ENCODE data around the gene CACNB4. TPM values are rescaled to one million over a fixed set of nuclear protein-coding genes. Genes with fewer than 3 reads are reported as not detected.

CACNB4 gene
- total and polyA plus RNA-seq, 9 of the 15 experiments (the other 6 are each of a cell fraction or from before 2014, with no cell fraction given), result 0.01 to 0.20 (median 0.04) TPM; not detected in 1

DNA sequence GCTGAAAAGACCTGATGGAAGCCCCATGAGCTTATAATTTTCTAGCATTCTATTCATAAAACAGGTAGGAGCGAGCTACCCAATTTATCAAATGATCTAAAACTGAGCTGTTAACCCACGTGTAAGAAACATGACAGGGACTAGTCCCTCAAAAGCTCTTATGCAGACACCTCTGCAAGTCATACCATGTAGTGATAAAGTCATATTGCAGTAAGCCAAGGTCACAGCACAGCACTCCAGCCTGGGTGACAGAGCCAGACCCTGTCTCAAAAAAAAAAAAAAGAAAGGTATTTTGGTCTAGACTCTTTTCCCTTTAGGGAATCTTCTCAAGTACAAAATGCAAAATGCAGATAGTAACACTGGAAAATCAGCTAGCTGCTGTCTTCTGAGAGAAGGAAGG, 211.7 kb downstream of the CACNB4 start (continued):
- TF ChIP-seq KDM4B (IDR thresholded peaks at IDR 0.05; ENCODE audit: borderline replicate concordance in 2 of 2, low read depth in 1 of 2), result no peak

DNA sequence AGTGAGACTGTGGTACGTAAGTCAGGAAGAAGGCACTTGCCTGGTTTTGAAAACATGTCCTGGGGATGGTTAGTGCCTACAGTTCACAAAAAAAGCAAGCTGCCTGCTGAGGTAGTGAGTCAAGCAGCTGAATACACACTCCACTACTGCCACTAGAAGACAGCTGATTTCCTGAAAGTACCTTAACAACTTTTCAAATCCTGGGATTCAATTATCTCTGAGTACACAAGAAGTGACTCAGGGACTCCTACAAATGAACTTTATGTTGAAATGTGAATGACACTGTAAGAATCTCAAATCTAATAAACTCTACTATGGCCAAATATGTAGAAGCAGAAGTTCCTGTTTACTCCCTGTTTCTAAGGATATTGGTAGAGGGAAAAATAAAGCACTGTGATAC, 212.6 kb downstream of the CACNB4 start:
- WGBS (ENCODE audit: insufficient coverage, low coverage, missing lambda C conversion rate), result 35% methylated on average over 1 of the region's 1 CpG
- Histone ChIP-seq H3K9me3 (replicated peaks; ENCODE audit: control insufficient read depth, insufficient read depth, low read depth, low read length) (no peaks in the 10 kb centered on the region), H3K36me3 (ENCODE audit: control insufficient read depth, insufficient read depth, low read length) (no peaks in the 10 kb centered on the region), H3K27me3 (ENCODE audit: control insufficient read depth in 2 of 2, insufficient read depth in 2 of 2, low read length in 2 of 2) (peaks cover 10% of the 10 kb centered on the region in 2 experiments; a peak in 4 of 5 replicates), H3K79me2 (ENCODE audit: control insufficient read depth, insufficient read depth, low read length) (no peaks in the 10 kb centered on the region), H3K4me1 (replicated peaks in 1 of 2; ENCODE audit: control insufficient read depth in 2 of 2, insufficient read depth in 2 of 2, low read length in 2 of 2) (no peaks in the 10 kb centered on the region), H4K20me1 (replicated peaks; ENCODE audit: control insufficient read depth, insufficient read depth, low read length) (no peaks in the 10 kb centered on the region), H3K4me2 (ENCODE audit: insufficient read depth, low read length) (no peak overlapping the region), H3K4me3 (no peak overlapping the region), H2AFZ (ENCODE audit: low read depth, low read length) (no peak overlapping the region), H3K27ac (ENCODE audit: extremely low read depth, low read depth, low read length) (no peak overlapping the region), H3K9me1 (ENCODE audit: control insufficient read depth, insufficient read depth, low read length) (no peaks in the 10 kb centered on the region), H3K9ac (ENCODE audit: insufficient read depth in 1 of 2, low read depth in 2 of 2, low read length in 2 of 2) (no peak overlapping the region)
- in situ Hi-C loops (cut with MboI), result no loop called here
- DNase-seq (ENCODE audit: extremely low read depth in 1 of 4, low spot score in 3 of 4) (no peak), FAIRE-seq (no peak), ATAC-seq (no peak)
- ChIA-PET POLR2A (interaction anchor here (1.1 to 1.8 kb wide), 3 partner anchors 12 to 26 kb away, joined by 3 to 4 read pairs (median 3); no protein-coding TSS in a partner anchor), CTCF (ENCODE audit: low intra/inter-chr PET ratio) (no interaction called here)
- no TSS peak for BruUV-seq (replicated peaks)
- intact Hi-C loops (cut with micrococcal nuclease), result no loop called here
- peak; percentile 73 for TF ChIP-seq FOSL1 (tag; conservative IDR thresholded peaks at IDR 0.05)
- peak; percentile 19; the same call in 1 of the 2 replicates for TF ChIP-seq NFE2 (IDR thresholded peaks at IDR 0.05; ENCODE audit: low read depth)
- no peak for TF ChIP-seq ARNT (IDR thresholded peaks at IDR 0.05)
- TF ChIP-seq SMARCC2 (IDR thresholded peaks at IDR 0.05; ENCODE audit: low read depth), result no peak
- no peak for TF ChIP-seq ZKSCAN3 (CRISPR knock-in tag; IDR thresholded peaks at IDR 0.05)
- TF ChIP-seq HNRNPLL (IDR thresholded peaks at IDR 0.05; ENCODE audit: low read depth, low read length, poor library complexity, severe bottlenecking), result no peak
- TF ChIP-seq, protein P1, sequence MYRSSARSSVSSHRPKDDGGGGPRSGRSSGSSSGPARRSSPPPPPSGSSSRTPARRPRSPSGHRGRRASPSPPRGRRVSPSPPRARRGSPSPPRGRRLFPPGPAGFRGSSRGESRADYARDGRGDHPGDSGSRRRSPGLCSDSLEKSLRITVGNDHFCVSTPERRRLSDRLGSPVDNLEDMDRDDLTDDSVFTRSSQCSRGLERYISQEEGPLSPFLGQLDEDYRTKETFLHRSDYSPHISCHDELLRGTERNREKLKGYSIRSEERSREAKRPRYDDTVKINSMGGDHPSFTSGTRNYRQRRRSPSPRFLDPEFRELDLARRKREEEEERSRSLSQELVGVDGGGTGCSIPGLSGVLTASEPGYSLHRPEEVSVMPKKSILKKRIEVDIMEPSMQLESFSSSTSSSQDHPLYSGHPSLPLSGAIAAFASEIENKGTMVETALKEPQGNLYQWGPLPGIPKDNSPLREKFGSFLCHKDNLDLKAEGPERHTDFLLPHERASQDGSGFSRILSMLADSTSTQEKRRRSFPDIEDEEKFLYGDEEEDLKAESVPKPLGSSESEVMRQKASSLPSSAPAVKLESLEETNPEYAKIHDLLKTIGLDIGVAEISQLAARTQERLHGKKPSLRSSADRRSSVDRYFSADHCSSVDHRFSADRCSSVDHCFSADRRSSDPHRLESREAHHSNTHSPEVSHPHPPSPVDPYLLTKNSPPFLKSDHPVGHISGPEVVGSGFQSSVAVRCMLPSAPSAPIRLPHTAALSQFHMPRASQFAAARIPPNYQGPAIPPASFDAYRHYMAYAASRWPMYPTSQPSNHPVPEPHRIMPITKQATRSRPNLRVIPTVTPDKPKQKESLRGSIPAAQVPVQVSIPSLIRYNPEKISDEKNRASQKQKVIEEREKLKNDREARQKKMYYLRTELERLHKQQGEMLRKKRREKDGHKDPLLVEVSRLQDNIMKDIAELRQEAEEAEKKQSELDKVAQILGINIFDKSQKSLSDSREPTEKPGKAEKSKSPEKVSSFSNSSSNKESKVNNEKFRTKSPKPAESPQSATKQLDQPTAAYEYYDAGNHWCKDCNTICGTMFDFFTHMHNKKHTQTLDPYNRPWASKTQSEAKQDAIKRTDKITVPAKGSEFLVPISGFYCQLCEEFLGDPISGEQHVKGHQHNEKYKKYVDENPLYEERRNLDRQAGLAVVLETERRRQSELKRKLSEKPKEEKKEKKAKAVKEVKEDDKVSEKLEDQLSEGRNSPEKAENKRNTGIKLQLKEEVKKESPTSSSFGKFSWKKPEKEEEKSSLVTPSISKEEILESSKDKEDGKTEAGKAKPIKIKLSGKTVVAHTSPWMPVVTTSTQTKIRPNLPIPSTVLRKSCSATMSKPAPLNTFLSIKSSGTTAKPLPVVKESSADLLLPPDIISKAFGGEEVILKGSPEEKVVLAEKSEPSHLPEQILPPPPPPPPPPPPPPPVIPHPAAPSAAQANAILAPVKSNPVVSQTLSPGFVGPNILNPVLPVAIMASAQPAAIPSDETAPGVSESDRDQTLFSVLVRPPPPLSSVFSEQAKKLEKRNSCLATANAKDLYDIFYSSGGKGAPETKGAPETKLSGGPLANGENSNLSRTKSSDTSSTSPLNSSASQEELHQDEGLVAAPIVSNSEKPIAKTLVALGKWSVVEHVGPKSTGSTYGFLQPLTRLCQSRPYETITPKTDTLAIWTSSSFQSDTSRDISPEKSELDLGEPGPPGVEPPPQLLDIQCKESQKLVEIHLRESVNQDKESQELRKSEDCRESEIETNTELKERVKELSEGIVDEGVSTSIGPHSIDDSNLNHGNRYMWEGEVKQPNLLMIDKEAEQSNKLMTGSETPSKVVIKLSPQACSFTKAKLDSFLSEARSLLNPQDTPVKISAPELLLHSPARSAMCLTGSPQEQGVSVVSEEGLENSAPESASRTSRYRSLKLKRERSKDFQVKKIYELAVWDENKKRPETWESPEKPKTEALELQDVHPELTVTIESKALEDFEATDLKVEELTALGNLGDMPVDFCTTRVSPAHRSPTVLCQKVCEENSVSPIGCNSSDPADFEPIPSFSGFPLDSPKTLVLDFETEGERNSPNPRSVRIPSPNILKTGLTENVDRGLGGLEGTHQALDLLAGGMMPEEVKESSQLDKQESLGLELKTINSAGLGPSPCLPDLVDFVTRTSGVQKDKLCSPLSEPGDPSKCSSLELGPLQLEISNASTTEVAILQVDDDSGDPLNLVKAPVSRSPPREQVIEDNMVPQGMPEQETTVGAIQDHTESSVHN (IDR thresholded peaks at IDR 0.05; ENCODE audit: borderline replicate concordance in 1 of 2, low read depth in 1 of 2), result peak in 1 of 2 experiments; percentile 48; a peak in 1 of 4 replicates
- TF ChIP-seq SMAD2 (IDR thresholded peaks at IDR 0.05; ENCODE audit: low read depth, low read length), result no peak
- no peak for TF ChIP-seq ELF2 (CRISPR knock-in tag; IDR thresholded peaks at IDR 0.05)
- TF ChIP-seq RFX5 (IDR thresholded peaks at IDR 0.05; ENCODE audit: low read depth, low read length), result no peak
- no peak for TF ChIP-seq XRCC4 (IDR thresholded peaks at IDR 0.05; ENCODE audit: extremely low read depth, insufficient read depth, insufficient read length)
- TF ChIP-seq ZNF644 (tag; IDR thresholded peaks at IDR 0.05; ENCODE audit: low read depth), result no peak
- 0 out of 2 replicates have a peak, but pooled peaks have one; percentile 6 for TF ChIP-seq MAFG (tag; conservative IDR thresholded peaks at IDR 0.05)
- TF ChIP-seq ZNF830 (CRISPR knock-in tag; IDR thresholded peaks at IDR 0.05), result no peak

Measured in K562 (cell line).